COLO668 (cell line): Measurements from ENCODE around the gene USO1.
"Not testable (repeated sequence)": the region's sequence is repeated elsewhere in the genome, so short reads cannot be mapped to it uniquely, and the experiment has no call there.

Experiments used
- DNase-seq: peaks from one replicate; lab custom pipeline; 2025; ENCODE audit not compliant: unreplicated experiment; lab: John Stamatoyannopoulos, UW

USO1 gene

DNA sequence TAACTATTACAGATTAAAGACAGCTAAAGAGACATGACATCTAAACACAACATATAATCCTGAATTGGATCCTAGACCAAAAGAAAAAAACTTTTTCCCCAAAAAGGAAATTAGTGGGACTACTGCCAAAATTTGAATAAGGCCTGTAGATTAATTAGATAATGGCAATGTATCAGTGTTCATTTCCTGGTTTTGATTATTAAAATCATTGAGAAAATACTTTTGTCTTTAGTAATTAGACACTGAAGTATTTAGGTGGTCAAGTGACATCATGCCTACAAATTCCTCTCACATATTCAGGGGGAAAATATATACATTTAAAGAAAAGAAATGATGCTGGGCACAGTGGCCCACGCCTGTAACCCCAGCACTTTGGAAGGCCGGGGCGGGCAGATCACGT lies 10.4 kb upstream of the USO1 start:
- DNase-seq = no peak

DNA sequence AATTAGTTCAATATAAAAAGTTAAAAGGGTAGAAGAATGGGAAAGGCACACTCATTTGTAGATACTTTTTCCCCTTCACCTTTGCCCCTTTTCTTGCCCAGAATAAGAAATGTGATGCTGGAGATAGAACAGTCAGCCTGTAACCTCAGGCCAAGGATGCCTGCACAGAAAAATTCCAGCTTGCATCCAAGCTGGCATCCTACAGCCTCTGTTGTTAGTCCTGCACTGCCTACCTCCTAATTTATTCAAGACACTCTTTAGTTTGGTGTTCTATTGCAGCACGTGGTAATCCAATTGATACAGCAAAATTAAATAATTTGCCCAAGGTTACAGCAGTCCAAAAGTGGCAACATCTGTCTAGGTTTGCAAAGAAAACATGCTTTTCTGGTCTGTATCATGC lies 9.7 kb upstream of the USO1 start:
- DNase-seq = no peak

- DNase-seq = no peak
These were observed 9.1 kb upstream of the USO1 start for GRCh38 chr4:75715105-75715799.

DNA sequence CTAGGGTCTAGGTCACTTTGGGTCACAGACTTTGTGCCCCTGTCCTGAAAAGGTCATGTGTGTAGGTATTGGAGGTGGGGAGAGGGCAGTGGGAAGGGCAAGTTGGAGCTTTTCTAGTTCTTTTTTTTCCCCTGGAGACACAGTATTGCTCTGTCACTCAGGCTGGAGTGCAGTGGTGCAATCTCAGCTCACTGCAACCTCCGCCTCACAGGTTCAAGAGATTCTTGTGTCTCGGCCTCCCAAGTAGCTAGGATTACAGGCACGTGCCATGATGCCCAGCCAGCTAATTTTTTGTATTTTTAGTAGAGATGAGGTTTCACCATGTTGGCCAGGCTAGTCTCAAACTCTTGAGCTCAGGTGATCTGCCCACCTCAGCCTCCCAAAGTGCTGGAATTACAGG lies 8.3 kb upstream of the USO1 start:
- not testable (repeated sequence) for DNase-seq

- DNase-seq = no peak
These were observed 7.0 kb upstream of the USO1 start for GRCh38 chr4:75717408-75717807.

DNA sequence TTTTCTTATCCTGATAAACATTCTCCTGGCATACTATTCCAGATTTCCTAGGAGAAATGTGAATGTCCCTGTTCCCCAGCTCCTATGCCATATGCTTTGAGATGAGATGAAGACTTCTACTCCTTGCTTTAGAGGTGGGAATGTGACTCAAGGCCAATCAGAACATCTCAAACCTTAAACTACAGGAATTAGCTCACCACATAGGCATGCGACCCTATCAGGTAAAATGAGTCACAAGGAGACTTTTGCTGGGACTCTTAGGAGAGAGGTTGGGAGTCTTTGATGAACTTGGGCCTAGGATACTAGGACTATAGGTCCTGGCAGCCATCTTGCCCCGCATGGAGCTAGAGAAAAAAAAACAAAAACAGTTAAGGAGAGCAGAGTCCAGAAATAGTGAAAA lies 5.8 kb upstream of the USO1 start:
- DNase-seq = no peak

DNA sequence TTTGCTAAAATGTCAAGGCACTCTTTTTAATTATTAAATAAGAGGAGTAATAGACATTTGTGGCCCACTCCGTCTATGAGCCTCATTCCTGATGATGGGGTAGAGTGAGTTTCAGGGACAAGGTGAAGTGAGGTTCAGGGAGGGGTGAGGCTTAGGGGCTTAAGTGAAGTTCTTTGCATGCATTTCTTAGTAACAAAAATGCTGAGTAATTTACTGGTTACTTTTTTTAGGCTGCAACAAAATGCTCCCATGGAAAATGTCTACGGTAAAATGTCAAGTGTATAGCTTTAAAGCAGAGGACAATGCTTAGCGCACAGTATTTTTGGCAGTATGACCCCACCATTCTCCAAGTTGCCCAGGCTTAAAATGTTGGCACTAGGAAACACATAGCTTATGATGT lies 2.0 kb upstream of the USO1 start:
- no peak for DNase-seq

- DNase-seq = no peak
These were observed 963 bp upstream of the USO1 start for GRCh38 chr4:75723163-75724065.

- peak; percentile 65 for DNase-seq
These were observed 719 bp downstream of the USO1 start for GRCh38 chr4:75724867-75725724.

- DNase-seq = not testable (repeated sequence)
These were observed 1.7 kb downstream of the USO1 start for GRCh38 chr4:75725942-75726538.

DNA sequence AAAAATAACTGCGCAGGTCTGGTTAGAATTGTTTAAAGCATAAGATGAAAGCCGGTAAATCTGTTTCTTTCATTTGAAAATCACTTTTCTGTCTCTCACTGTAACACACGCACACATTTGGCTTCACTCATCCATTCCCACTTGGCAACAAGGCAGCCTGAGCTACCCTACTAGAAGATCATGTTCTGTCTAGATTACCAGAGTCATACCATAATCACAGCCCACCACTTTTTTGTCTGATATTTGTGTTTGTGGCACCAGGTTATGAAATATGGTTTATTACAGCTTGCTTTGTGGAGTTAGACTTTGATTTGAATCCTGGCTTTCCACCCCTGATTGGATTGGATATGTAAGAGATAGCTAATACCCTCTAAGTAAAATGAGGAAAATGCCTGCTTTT lies 2.2 kb downstream of the USO1 start:
- DNase-seq = no peak

- no peak for DNase-seq
These were observed 2.7 kb downstream of the USO1 start for GRCh38 chr4:75727073-75727472.

DNA sequence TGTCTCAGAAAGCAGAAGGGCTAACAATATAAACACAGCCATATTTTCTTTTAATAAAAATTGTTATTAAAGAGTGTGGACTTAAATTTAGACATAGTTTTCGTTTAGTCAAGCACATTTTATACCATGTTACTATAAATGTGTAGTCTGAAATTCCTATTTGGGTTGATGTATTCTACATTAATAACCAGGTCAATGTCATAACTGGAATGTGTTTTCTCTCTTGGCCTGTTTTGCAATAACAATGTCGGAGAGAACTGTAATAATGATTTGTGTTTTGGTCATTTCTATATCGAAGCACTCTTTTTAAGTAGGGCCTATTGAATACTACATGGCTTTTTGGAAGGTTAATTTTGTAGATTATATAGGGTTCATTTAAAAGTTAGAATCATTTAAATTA lies 5.5 kb downstream of the USO1 start:
- no peak for DNase-seq

GRCh38 chr4:75733369-75733768 lies 9.0 kb downstream of the USO1 start:
- no peak for DNase-seq

GRCh38 chr4:75735525-75735924 lies 11.1 kb downstream of the USO1 start:
- no peak for DNase-seq

DNA sequence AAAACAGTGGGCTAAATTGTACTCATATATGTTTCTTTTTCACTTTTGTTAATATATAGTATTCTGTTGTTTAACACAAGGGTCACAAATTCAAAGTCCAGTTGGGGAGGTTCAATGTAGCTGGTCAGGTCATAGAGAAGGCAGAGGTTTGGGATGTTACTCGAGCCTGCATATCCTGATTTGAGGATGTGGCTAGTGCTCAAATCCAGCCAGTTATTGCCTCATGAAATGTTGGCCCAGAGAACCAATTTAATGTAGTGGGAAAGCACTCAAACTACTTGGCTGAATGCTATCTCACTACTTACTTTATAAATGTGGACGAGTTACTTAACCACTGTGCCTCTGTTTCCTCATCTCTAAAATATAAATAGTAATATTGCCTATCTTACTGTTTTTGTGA lies 12.5 kb downstream of the USO1 start:
- DNase-seq = no peak

GRCh38 chr4:75737398-75737797 lies 13.0 kb downstream of the USO1 start:
- no peak for DNase-seq

DNA sequence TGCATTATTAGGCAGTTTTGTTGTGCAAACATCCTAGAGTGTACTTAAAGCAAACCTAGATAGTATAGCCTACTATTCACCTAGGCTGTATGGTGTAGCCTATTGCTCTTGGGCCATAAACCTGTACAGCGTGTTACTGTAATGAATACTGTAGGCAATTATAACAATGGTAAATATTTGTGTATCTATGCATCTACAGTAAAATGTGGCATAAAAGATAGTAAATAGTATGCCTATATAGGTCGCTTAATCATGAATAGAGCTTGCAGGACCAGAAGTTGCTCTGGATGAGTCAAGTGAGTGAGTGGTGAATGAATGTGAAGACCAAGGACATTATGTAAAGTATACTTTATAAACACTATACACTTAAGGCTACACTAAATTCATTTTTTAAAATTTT lies 16.6 kb downstream of the USO1 start:
- no peak for DNase-seq

GRCh38 chr4:75742451-75742850 lies 18.1 kb downstream of the USO1 start:
- no peak for DNase-seq

- no peak for DNase-seq
These were observed 20.8 kb downstream of the USO1 start for GRCh38 chr4:75745161-75745560.

DNA sequence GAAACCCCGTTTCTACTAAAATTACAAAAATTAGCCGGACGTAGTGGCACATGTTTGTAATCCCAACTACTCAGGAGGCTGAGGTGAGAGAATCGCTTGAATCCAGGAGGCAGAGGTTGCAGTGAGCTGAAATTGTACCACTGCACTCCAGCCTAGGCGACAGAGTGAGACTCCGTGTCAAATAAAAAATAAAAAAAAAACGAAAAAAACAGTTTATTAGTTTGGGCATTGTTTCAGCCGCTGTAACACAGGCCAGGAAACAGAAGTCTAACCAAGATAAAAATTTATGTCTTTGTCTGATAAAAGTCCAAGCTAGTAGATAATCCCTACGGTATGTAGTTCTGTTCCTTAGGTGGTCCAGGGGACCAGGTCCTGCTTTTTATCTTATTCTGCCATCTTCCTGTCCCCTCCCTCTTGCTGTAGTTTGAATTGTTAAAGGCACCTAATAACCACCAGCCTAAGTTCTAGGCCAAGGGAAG lies 21.4 kb downstream of the USO1 start:
- no peak for DNase-seq
